HG03066 (cell line): ENCODE measurements around the gene MZB1.

Experiments used
- ATAC-seq: cut with Tn5 transposase; IDR thresholded peaks from one replicate; pipeline ENCODE4 v1.9.1; 2021; ENCODE audit warnings: low read depth; ENCODE audit not compliant: unreplicated experiment

MZB1 gene, protein sequence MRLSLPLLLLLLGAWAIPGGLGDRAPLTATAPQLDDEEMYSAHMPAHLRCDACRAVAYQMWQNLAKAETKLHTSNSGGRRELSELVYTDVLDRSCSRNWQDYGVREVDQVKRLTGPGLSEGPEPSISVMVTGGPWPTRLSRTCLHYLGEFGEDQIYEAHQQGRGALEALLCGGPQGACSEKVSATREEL

DNA sequence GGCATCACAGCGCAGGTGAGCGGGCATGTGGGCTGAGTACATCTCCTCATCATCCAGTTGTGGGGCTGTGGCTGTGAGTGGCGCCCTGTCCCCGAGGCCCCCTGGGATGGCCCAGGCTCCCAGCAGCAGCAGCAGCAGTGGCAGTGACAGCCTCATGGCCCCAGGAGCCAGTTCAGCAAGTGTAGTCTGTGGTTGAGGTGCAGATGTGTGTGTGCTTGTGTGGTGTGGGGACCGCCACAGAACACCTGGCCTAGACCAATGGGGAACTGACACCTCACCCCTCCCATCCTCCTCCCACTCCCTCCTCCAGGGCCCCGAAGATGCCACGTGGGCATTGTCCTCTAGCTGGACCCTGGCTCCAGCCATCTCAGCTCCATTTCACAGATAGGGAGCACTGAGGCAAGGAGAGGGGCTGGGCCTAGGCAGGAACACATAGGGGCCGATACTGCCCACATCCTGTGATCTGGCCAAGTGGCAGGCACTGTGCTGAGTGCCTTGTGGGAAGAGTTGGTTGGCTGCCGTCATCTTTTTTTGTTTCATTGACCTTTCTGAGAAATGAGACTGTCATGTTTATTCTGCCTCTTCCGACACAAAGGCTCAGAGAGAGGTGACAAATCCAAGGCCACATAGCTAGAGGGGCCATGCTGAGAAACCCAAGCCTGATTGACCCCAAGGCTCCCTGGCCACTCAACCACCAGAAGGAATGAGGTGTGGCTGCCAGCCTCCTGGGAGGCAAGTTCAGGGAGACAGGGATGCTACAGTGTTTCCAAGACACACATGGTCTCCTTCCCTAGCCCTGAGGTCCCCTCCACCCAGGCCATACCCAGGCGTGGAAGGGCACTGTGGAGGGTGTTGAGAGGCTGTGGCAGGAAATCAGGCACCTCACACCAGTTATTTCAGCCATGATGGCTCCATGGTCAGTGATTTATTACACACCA lies at the start of gene MZB1:
MZB1 (minus strand) TSS at position 213 of the 938 bp plus-strand sequence; CDS start at position 156, 57 bp downstream.
- ATAC-seq = peak; percentile 30

GRCh38 chr5:139439013-139439903 lies 49.5 kb upstream of the MZB1 start, which contains the start of gene DNAJC18:
DNAJC18 (minus strand) TSS chr5:139439525; CDS start chr5:139439445, 80 bp downstream.
- ATAC-seq = peak; percentile 94

- no peak for ATAC-seq
These were observed 48.9 kb upstream of the MZB1 start for GRCh38 chr5:139438707-139439012.

- no peak for ATAC-seq
These were observed 46.0 kb upstream of the MZB1 start for GRCh38 chr5:139435676-139436075.

GRCh38 chr5:139431706-139432105 lies 42.0 kb upstream of the MZB1 start:
- no peak for ATAC-seq

GRCh38 chr5:139430015-139430414 lies 40.3 kb upstream of the MZB1 start:
- ATAC-seq = no peak

DNA sequence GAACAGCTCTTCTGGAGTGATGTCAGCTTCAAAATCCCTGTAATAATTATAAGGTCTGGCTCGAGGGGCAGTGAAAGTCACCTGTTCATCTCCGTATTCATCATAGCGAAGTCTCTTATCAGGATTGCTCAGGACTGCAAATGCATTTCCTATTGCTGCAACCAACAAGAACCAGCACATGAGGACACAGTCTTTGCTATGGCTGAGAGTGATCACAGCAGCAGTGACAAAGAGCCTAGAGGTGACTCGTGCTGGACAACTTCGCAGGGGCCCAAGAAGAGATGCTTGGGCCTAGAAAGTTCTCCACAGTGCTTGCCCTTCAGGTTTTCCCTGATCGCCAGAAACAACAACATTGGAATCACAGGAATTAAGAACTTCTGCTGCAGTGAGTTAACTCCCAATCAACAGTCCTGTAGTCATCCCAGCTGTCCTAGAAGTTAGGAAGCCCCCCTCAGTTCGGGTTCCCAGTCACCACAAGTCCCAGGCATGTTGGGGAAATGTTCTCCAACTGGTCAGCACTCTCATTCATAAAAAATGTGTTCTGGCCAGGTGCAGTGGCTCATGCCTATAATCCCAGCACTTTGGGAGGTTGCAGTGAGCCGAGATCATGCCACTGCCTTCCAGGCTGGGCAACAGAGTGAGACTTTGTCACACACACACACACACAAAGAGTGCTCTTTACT lies 36.6 kb upstream of the MZB1 start:
- ATAC-seq = no peak

DNA sequence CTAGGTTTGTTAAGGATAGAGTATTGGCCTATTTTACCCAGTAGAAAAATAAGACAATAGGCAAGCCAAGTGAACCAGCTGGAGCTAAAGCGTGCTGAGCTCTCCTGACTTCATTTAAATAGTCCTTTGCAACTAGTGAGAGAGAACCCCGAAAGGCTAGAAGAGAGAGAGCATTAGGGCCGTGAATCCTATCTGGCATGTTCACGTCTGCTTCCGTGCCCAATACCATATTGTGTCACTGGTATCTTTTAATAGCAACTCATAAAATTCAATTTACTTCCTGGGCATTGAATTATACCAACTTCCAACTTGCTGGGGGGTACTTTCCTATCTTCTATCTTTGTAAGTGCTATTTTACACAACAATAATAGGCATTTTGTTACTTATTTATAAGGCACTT lies 35.8 kb upstream of the MZB1 start:
- ATAC-seq = no peak

DNA sequence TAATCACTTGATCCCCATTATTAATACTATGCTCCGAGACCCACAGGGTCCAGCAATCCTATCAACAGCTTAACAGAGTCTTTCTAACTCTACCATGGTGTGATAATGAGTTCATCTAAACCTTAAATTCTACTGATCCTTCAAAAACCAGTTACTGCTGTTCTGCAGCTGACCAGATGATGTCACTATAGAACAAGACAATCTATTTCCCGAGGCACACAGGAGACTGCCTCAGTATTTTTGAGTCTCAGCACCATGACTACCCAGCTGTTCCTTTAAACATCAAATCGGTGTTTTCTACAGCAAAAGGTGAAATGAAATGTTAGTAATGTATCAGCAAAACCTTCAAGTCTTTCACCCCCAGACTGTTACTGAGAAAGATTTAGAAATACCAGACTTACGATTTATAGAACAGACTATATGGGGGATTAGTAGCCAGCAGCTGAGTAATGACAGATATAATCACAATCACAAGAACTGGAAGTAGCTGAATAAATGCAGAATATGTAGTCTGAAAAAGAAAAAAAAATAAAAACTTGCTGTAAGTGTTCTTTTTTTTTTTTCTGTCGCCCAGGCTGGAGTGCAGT lies 32.7 kb upstream of the MZB1 start:
- ATAC-seq = peak; percentile 78

- ATAC-seq = no peak
These were observed 29.8 kb upstream of the MZB1 start for GRCh38 chr5:139419226-139420192.

DNA sequence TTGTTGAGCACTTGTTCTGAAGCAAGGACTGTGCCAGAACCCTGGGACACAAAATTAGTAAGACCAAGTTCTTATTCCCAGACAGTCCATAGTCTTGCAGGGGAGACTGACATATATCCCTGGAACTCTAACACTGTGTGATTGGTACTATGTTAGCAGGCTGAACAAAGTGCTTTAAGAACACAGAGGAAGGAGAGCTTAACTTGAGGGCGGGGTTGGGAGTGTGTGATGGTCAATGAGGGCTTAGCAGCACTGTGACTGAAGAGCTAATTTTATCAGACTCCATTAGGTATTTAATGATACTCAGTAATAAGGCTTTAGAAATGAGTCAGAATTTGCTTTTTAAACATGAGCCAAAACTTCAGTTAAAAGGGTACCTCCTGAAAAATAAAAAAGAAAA lies 29.1 kb upstream of the MZB1 start:
- ATAC-seq = no peak

DNA sequence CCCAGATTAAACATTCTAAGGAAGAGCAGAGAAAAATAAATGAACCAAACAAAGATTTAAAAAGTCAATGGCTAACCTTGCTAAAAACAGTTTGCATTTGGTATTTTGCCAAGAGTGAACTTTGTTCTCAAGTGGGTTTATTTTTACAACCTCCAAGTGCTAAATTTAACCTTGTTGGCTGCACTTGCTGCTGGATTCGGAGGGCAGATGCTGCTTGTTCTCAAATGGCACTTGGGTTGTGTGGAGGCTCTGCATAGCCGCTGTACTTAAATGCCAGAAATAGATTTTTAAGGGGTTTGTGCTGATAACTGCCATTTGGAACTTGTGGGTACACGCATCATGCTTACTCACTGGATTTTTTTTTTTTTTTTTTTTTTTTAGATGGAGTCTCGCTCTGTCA lies 27.5 kb upstream of the MZB1 start:
- no peak for ATAC-seq

GRCh38 chr5:139416651-139417050 lies 26.9 kb upstream of the MZB1 start:
- ATAC-seq = no peak

GRCh38 chr5:139415869-139416268 lies 26.2 kb upstream of the MZB1 start:
- no peak for ATAC-seq

- no peak for ATAC-seq
These were observed 25.6 kb upstream of the MZB1 start for GRCh38 chr5:139415221-139415861.

- ATAC-seq = no peak
These were observed 24.9 kb upstream of the MZB1 start for GRCh38 chr5:139414581-139415130.

- ATAC-seq = no peak
These were observed 24.2 kb upstream of the MZB1 start for GRCh38 chr5:139413963-139414362.

- no peak for ATAC-seq
These were observed 23.4 kb upstream of the MZB1 start for GRCh38 chr5:139413153-139413552.
